BJ (cell line): ENCODE data around the gene RGS9BP. TPM values are rescaled to one million over a fixed set of nuclear protein-coding genes. Genes with fewer than 3 reads are reported as not detected.

Experiments used
- CTCF ChIA-PET: fragments of 350-600 bp; formaldehyde crosslinking; extraction: SDS; loops from one replicate; lab custom pipeline; 2021; ENCODE audit warnings: antibody characterized with exemption, inconsistent platforms; lab: Yijun Ruan, JAX
- POLR2A ChIA-PET: fragments of 300-600 bp; sonication (Branson Sonifier 250); formaldehyde crosslinking; extraction: SDS; loops from one replicate; lab custom pipeline; 2021; ENCODE audit warnings: antibody characterized with exemption; lab: Charles Lee
- DNase-seq: peaks from one replicate; pipeline ENCODE4 v3.0.0-alpha.2; 2011; ENCODE audit warnings: low read depth
- H3K27me3 ChIP-seq: 2 replicates; pipeline ENCODE4 v1.6.0; 2011; ENCODE audit warnings: low read length; ENCODE audit not compliant: control insufficient read depth, insufficient read depth
- H3K36me3 ChIP-seq: 2 replicates; pipeline ENCODE4 v1.5.1; 2011; ENCODE audit warnings: low read length; ENCODE audit not compliant: control insufficient read depth, insufficient read depth
- H3K4me3 ChIP-seq: 2 replicates; pipeline ENCODE4 v1.5.1; 2011; ENCODE audit warnings: low read depth, mild to moderate bottlenecking, control low read depth, low read length
- CTCF ChIP-seq: IDR thresholded peaks from 2 replicates; pipeline ENCODE4 v1.5.1; 2011; ENCODE audit warnings: low read depth, mild to moderate bottlenecking, control low read depth, inconsistent platforms, low read length, moderate library complexity; ENCODE audit not compliant: insufficient read depth
- polyA plus RNA-seq: library from polyadenylated mRNA; depleted of rRNA; stranded (reverse); fragments of >200 nt; gene quantifications from 2 replicates; pipeline ENCODE4 v1.2.3, GENCODE V29; 2011

Gene RGS9BP
- polyA plus RNA-seq, 1 experiment, result 0.12 TPM

DNA sequence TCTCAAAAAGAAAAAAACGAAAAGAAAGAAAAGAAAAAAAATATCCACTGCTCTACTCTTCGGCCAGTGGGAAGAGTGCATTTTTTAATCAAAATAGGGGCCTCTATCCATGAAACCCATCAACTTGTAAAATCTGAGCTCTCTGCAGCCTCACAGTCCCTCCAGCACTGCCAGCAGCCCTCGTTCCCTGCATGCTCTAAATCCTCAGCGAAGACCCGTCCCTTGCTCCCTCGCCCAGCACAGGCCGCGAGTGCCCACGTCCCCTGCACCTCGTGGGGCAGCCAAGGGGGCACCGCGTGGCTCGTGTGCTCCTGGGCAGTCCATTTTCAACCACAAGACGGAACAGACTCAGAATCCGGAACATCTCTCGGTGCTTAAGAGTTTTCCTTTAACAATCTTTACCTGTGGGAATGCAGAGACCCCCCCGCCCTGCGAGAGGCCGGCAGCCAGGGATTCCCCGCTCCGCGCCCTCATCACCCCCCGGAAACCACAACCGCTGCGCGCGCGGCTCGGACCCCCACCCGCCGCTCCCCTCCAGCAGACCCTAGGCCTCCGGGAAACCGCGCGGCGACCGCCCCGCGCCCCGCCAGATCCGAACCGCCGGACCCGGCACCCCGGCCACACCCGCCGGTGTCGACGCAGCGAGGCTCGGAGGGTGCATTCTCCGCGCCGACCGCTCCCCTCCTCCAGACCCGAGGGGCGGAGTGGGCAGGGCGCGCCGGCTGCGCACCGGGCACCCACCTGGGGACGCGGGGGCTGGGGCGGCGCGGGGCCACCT is 1.3 kb upstream of the RGS9BP start:
- no peak for DNase-seq
- H3K36me3 ChIP-seq, result no peaks in the 10 kb centered on the region
- CTCF ChIA-PET, result no interaction called here
- TF ChIP-seq CTCF, result no peak
- H3K27me3 ChIP-seq, result peaks cover 18% of the 10 kb centered on the region
- peak overlapping the region; percentile 96 for H3K4me3 ChIP-seq
- POLR2A ChIA-PET, result interaction anchor here (0.7 kb wide), 1 partner anchor 899 kb away, joined by 10 read pairs; no protein-coding TSS in a partner anchor

DNA sequence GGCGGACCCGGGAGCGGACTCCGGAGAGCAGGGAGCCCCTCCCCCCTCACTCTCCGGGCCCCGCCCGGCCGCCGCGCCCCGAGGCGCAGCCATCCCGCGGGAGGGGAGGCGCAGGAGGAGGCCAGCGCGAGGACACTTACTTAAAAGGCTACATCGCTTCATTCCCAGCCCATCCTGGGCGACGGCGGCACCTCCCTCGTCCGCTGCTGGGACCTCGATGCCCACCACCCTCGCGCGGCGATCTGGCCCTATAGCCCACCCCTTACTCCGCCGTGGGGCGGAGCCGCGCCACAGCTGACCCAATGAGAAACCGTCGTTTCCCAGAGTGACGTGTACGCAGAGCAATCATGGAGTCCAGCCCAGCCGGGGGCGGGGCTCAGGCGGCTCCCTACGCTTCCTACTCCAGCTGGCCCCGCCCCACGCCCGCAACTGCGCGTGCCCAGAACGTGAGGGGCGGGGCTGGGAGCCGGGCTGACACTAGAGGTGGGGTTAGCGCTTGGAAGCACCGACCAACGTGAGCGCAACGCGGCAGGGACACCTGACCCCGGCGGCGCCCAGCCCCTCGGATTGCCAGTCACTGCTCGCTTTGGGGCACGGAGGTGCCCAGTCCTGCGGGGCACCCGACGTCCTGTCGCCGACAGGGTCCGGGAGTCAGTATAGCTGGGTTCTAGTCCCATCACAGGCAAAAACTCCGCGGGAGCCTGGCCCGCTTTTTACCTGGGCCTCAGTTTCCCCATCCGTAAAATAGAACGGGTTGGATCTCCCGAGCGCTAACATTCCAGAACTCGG is 523 bp upstream of the RGS9BP start, which contains the start of gene ANKRD27:
Gene ANKRD27, minus strand, starts transcription at position 250 of the 789 bp plus-strand sequence. CDS start 16,165 bp downstream, outside the sequence.
- DNase-seq, result peak; percentile 78
- POLR2A ChIA-PET, result interaction anchor here (0.6 kb wide), 1 partner anchor 26 kb away, joined by 3 read pairs; no protein-coding TSS in a partner anchor
- peaks cover 18% of the 10 kb centered on the region for H3K27me3 ChIP-seq
- no peak for TF ChIP-seq CTCF
- H3K4me3 ChIP-seq, result peak within 1 kb of the TSS; percentile 96
- H3K36me3 ChIP-seq, result no peaks in the 10 kb centered on the region
- CTCF ChIA-PET, result interaction anchor here (0.5 to 1.6 kb wide), 2 partner anchors 16 to 92 kb away, joined by 3 to 6 read pairs; partner anchors contain the start of gene NUDT19

- TF ChIP-seq CTCF, result no peak
- ChIA-PET CTCF (interaction anchor here (1.6 kb wide), 1 partner anchor 15 kb away, joined by 6 read pairs; the partner anchor contains the start of gene NUDT19), POLR2A (no interaction called here)
- no peak for DNase-seq
- peak overlapping the region; percentile 96 for H3K4me3 ChIP-seq
- no peaks in the 10 kb centered on the region for H3K36me3 ChIP-seq
- peaks cover 18% of the 10 kb centered on the region for H3K27me3 ChIP-seq
These were observed 692 bp downstream of the RGS9BP start for GRCh38 chr19:32676186-32676894.

GRCh38 chr19:32676895-32677359 is 1.3 kb downstream of the RGS9BP start:
- Histone ChIP-seq H3K4me3 (no peak overlapping the region), H3K36me3 (no peaks in the 10 kb centered on the region), H3K27me3 (peaks cover 18% of the 10 kb centered on the region)
- no peak for DNase-seq
- TF ChIP-seq CTCF, result no peak
- CTCF ChIA-PET, result no interaction called here
- POLR2A ChIA-PET, result no interaction called here
